WTC11 (cell line): ENCODE data around the gene MS4A14. TPM values are rescaled to one million over a fixed set of nuclear protein-coding genes. Genes with fewer than 3 reads are reported as not detected.

ENCODE experiments used
- ATAC-seq: fragments of 200-7000 bp; cut with Tn5 transposase; 2 replicates; pipeline ENCODE4 v1.10.0; 2021; ENCODE audit warnings: mild to moderate bottlenecking, moderate library complexity
- CTCF ChIA-PET: fragments of 300-600 bp; sonication (Branson Sonifier 250); formaldehyde crosslinking; loops from one replicate; lab custom pipeline; 2021; ENCODE audit warnings: antibody characterized with exemption; lab: Charles Lee
- POLR2A ChIA-PET: fragments of 350-600 bp; sonication (Branson Sonifier 250); formaldehyde crosslinking; loops from one replicate; lab custom pipeline; 2021; ENCODE audit warnings: antibody characterized with exemption; lab: Charles Lee
- DNase-seq: peaks from one replicate; pipeline ENCODE4 v3.0.0; 2021; ENCODE audit warnings: low spot score
- H3K27ac Mint-ChIP-seq: 2 replicates; pipeline ENCODE4 v1.8.0; 2021; ENCODE audit warnings: mixed read lengths
- H3K27me3 Mint-ChIP-seq: 2 replicates; pipeline ENCODE4 v1.8.0; 2021; ENCODE audit warnings: low read depth, mild to moderate bottlenecking, moderate library complexity, mixed read lengths
- H3K36me3 Mint-ChIP-seq: 2 replicates; pipeline ENCODE4 v1.8.0; 2021; ENCODE audit warnings: mixed read lengths
- H3K4me1 Mint-ChIP-seq: 2 replicates; pipeline ENCODE4 v1.8.0; 2022; ENCODE audit warnings: mixed read lengths
- H3K4me3 Mint-ChIP-seq: 2 replicates; pipeline ENCODE4 v1.8.0; 2021; ENCODE audit warnings: mild to moderate bottlenecking, moderate library complexity, mixed read lengths
- H3K9me3 Mint-ChIP-seq: 2 replicates; pipeline ENCODE4 v1.8.0; 2021; ENCODE audit warnings: mixed read lengths
- AFF4 ChIP-seq: sonication (generic); formaldehyde crosslinking; IDR thresholded peaks from 2 replicates; pipeline ENCODE4 v1.8.1; 2023; ENCODE audit warnings: mild to moderate bottlenecking, missing genetic modification reagents, borderline replicate concordance
- CREB1 ChIP-seq: sonication (generic); formaldehyde crosslinking; IDR thresholded peaks from 2 replicates; pipeline ENCODE4 v1.8.0; 2023; ENCODE audit warnings: mild to moderate bottlenecking, missing genetic modification reagents
- FOXP1 ChIP-seq: sonication (generic); formaldehyde crosslinking; IDR thresholded peaks from 2 replicates; pipeline ENCODE4 v1.8.0; 2022; ENCODE audit warnings: missing genetic modification reagents, mild to moderate bottlenecking, moderate library complexity, borderline replicate concordance
- GRHL2 ChIP-seq: fragments of 250-450 bp; sonication (Bioruptor Pico); IDR thresholded peaks from 2 replicates; pipeline ENCODE4 v1.8.0; 2022; ENCODE audit warnings: mild to moderate bottlenecking, moderate library complexity; ENCODE audit not compliant: insufficient replicate concordance, severe bottlenecking
- HMGXB4 ChIP-seq: sonication (generic); formaldehyde crosslinking; IDR thresholded peaks from 2 replicates; pipeline ENCODE4 v1.8.1; 2023; ENCODE audit warnings: mild to moderate bottlenecking, moderate library complexity, missing genetic modification reagents
- MYBL2 ChIP-seq: sonication (generic); formaldehyde crosslinking; IDR thresholded peaks from 2 replicates; pipeline ENCODE4 v1.8.1; 2023; ENCODE audit warnings: mild to moderate bottlenecking, moderate library complexity, missing genetic modification reagents
- NR1H2 ChIP-seq: sonication (generic); formaldehyde crosslinking; IDR thresholded peaks from 2 replicates; pipeline ENCODE4 v1.9.0; 2021; ENCODE audit warnings: mild to moderate bottlenecking, moderate library complexity, missing genetic modification reagents
- SP1 ChIP-seq: sonication (generic); formaldehyde crosslinking; conservative IDR thresholded peaks from 2 replicates; pipeline ENCODE4 v1.8.1; 2022; ENCODE audit warnings: missing genetic modification reagents
- ZNF281 ChIP-seq: sonication (generic); formaldehyde crosslinking; IDR thresholded peaks from 2 replicates; pipeline ENCODE4 v1.8.0; 2023; ENCODE audit warnings: mild to moderate bottlenecking, missing genetic modification reagents
- total RNA-seq: library from RNA; stranded (reverse); gene quantifications from 3 replicates; pipeline ENCODE4 v1.2.3, GENCODE V29; 2021
- TF ChIP-seq, protein P1 (sequence below): sonication (generic); formaldehyde crosslinking; IDR thresholded peaks from 2 replicates; pipeline ENCODE4 v1.8.1; 2023; ENCODE audit warnings: mild to moderate bottlenecking, missing genetic modification reagents
- TF ChIP-seq, protein P2 (sequence below): sonication (generic); formaldehyde crosslinking; IDR thresholded peaks from 2 replicates; pipeline ENCODE4 v1.8.0; 2022; ENCODE audit warnings: mild to moderate bottlenecking, missing genetic modification reagents
- TF ChIP-seq, protein P3 (sequence below): sonication (generic); formaldehyde crosslinking; IDR thresholded peaks from 2 replicates; pipeline ENCODE4 v1.8.1; 2022; ENCODE audit warnings: mild to moderate bottlenecking, moderate library complexity, missing genetic modification reagents

MS4A14 gene
- total RNA-seq, 1 experiment from 2014 or later: not detected

GRCh38 chr11:60357771-60358170 lies 38.5 kb upstream of the MS4A14 start:
- POLR2A ChIA-PET: no interaction called here
- TF ChIP-seq, protein P1, sequence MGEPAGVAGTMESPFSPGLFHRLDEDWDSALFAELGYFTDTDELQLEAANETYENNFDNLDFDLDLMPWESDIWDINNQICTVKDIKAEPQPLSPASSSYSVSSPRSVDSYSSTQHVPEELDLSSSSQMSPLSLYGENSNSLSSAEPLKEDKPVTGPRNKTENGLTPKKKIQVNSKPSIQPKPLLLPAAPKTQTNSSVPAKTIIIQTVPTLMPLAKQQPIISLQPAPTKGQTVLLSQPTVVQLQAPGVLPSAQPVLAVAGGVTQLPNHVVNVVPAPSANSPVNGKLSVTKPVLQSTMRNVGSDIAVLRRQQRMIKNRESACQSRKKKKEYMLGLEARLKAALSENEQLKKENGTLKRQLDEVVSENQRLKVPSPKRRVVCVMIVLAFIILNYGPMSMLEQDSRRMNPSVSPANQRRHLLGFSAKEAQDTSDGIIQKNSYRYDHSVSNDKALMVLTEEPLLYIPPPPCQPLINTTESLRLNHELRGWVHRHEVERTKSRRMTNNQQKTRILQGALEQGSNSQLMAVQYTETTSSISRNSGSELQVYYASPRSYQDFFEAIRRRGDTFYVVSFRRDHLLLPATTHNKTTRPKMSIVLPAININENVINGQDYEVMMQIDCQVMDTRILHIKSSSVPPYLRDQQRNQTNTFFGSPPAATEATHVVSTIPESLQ (CRISPR knock-in tag): no peak
- TF ChIP-seq SP1 (CRISPR knock-in tag) (no peak), FOXP1 (no peak), NR1H2 (CRISPR knock-in tag) (no peak), MYBL2 (CRISPR knock-in tag) (no peak), CREB1 (CRISPR knock-in tag) (no peak), GRHL2 (no peak), AFF4 (no peak), HMGXB4 (CRISPR knock-in tag) (no peak), ZNF281 (CRISPR knock-in tag) (no peak)
- TF ChIP-seq, protein P2, sequence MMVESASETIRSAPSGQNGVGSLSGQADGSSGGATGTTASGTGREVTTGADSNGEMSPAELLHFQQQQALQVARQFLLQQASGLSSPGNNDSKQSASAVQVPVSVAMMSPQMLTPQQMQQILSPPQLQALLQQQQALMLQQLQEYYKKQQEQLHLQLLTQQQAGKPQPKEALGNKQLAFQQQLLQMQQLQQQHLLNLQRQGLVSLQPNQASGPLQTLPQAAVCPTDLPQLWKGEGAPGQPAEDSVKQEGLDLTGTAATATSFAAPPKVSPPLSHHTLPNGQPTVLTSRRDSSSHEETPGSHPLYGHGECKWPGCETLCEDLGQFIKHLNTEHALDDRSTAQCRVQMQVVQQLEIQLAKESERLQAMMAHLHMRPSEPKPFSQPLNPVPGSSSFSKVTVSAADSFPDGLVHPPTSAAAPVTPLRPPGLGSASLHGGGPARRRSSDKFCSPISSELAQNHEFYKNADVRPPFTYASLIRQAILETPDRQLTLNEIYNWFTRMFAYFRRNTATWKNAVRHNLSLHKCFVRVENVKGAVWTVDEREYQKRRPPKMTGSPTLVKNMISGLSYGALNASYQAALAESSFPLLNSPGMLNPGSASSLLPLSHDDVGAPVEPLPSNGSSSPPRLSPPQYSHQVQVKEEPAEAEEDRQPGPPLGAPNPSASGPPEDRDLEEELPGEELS (CRISPR knock-in tag): no peak
- TF ChIP-seq, protein P3, sequence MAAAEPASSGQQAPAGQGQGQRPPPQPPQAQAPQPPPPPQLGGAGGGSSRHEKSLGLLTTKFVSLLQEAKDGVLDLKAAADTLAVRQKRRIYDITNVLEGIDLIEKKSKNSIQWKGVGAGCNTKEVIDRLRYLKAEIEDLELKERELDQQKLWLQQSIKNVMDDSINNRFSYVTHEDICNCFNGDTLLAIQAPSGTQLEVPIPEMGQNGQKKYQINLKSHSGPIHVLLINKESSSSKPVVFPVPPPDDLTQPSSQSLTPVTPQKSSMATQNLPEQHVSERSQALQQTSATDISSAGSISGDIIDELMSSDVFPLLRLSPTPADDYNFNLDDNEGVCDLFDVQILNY (CRISPR knock-in tag): no peak
- TF ChIP-seq, all 79 proteins: peak for 0
- H3K36me3 Mint-ChIP-seq: peaks cover 54% of the 10 kb centered on the region
- ATAC-seq (no peak), DNase-seq (no peak)
- CTCF ChIA-PET: no interaction called here
- no peak overlapping the region for H3K27ac Mint-ChIP-seq
- peaks cover 11% of the 10 kb centered on the region for H3K4me1 Mint-ChIP-seq
- no peaks in the 10 kb centered on the region for H3K27me3 Mint-ChIP-seq
- H3K9me3 Mint-ChIP-seq: peaks cover 70% of the 10 kb centered on the region
- H3K4me3 Mint-ChIP-seq: no peak overlapping the region
